ENCODE measurements around the gene RPTOR. TPM values are rescaled to one million over a fixed set of nuclear protein-coding genes. Genes with fewer than 3 reads are reported as not detected.
A peak's percentile ranks its signal among the peaks of the same experiment; 100 is the strongest.

RPTOR gene
- total RNA-seq, 6 donors from 2014 or later, result 26.8 to 109 (median 36.8) TPM

DNA sequence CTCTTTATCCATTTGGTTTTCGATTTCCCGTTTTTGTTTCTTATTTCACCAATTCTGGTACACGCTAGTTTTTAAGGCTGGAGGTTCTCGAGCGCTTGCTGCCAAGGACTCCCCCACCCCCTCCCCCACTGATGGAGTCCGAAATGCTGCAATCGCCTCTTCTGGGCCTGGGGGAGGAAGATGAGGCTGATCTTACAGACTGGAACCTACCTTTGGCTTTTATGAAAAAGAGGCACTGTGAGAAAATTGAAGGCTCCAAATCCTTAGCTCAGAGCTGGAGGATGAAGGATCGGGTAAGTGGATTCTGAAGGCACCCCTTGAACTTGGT lies 825 bp downstream of the RPTOR start:
- no peak for TF ChIP-seq POLR2A (IDR thresholded peaks at IDR 0.05)
- Histone ChIP-seq H3K36me3 (peaks cover 0 to 2% (median 0%) of the 10 kb centered on the region in 4 donors), H3K27ac (peak overlapping the region in 1 of 4 donors; percentile 87), H3K4me3 (peak overlapping the region; percentile 91 to 98 (median 96)), H3K27me3 (no peaks in the 10 kb centered on the region), H3K9me3 (no peaks in the 10 kb centered on the region), H3K4me1 (peaks cover 14 to 24% (median 21%) of the 10 kb centered on the region in 4 donors)
- 8 to 10% methylated on average over 8 of the region's 8 CpGs for WGBS, 2 donors
- ATAC-seq (ENCODE audit: low FRiP score in 2 of 2) (no peak), DNase-seq (no peak)

DNA sequence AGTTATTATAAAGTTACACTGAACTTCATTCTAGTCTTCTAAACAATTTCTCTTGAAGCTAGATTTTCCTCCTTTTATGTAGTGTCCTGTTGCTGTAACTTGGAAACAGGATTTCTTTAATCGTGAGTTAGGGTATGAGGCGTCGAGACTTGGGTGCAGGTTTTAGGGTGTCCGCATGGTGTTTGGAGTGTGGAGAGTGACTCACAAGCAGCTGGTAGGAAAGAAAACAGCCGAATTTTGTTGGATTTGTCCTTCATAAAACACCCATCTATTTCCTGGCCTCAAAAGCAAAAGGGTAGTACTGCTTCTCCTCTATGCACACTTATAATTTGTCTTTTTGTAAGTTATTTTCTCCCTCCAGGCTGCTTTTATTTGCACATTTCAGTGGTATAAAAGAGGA lies 1.6 kb downstream of the RPTOR start:
- TF ChIP-seq POLR2A (IDR thresholded peaks at IDR 0.05), result no peak
- TF ChIP-seq POLR2AphosphoS5 (IDR thresholded peaks at IDR 0.05), result no peak
- TF ChIP-seq CTCF (IDR thresholded peaks at IDR 0.05), result no peak
- no peak for TF ChIP-seq EP300 (IDR thresholded peaks at IDR 0.05)
- Histone ChIP-seq H3K9me3 (no peaks in the 10 kb centered on the region), H3K27me3 (no peaks in the 10 kb centered on the region), H3K4me1 (peaks cover 14 to 24% (median 21%) of the 10 kb centered on the region in 4 donors), H3K36me3 (peaks cover 0 to 2% (median 0%) of the 10 kb centered on the region in 4 donors), H3K4me3 (peak overlapping the region in 1 of 4 donors; percentile 94), H3K27ac (no peak overlapping the region)
- ATAC-seq (ENCODE audit: low FRiP score in 2 of 2), result no peak
- no peak for DNase-seq
- 74 to 79% methylated on average over 5 of the region's 5 CpGs for WGBS, 2 donors

DNA sequence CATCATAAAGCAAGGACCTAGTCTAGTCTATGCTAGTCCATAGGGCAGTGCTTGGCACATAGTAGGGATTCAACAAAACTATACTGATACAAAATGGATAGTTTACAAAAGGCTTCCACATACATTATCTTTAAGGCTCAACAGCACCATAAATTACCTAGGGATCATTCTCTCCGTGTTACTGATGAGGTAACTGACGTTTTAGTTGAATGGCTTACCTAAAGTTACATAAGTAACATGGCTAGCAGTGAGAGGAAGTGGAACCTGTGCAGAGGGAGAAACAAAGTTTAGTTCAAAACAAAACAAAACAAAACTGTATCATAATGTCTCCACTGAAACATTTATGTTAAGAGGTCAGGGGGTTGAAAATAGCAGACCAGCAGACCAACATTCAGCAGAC lies 7.9 kb downstream of the RPTOR start:
- Histone ChIP-seq H3K27me3 (no peaks in the 10 kb centered on the region), H3K36me3 (peaks cover 0 to 5% (median under 1%) of the 10 kb centered on the region in 4 donors), H3K9me3 (no peaks in the 10 kb centered on the region), H3K4me1 (peaks cover 0 to 5% (median 2%) of the 10 kb centered on the region in 4 donors), H3K4me3 (no peak overlapping the region), H3K27ac (no peak overlapping the region)
- no peak for TF ChIP-seq POLR2A (IDR thresholded peaks at IDR 0.05)
- TF ChIP-seq POLR2AphosphoS5 (IDR thresholded peaks at IDR 0.05), result no peak
- no peak for TF ChIP-seq EP300 (IDR thresholded peaks at IDR 0.05)
- TF ChIP-seq CTCF (IDR thresholded peaks at IDR 0.05), result no peak
- no peak for DNase-seq
- ATAC-seq (ENCODE audit: low FRiP score in 2 of 2), result no peak
- 31 to 33% methylated on average over 2 of the region's 2 CpGs for WGBS, 2 donors

- DNase-seq (no peak), ATAC-seq (ENCODE audit: low FRiP score in 2 of 2) (no peak)
- TF ChIP-seq EP300 (IDR thresholded peaks at IDR 0.05) (no peak), POLR2A (IDR thresholded peaks at IDR 0.05) (no peak), CTCF (IDR thresholded peaks at IDR 0.05) (no peak), POLR2AphosphoS5 (IDR thresholded peaks at IDR 0.05) (no peak)
- Histone ChIP-seq H3K27ac (no peak overlapping the region), H3K4me3 (no peak overlapping the region), H3K4me1 (no peaks in the 10 kb centered on the region), H3K9me3 (no peaks in the 10 kb centered on the region), H3K27me3 (no peaks in the 10 kb centered on the region), H3K36me3 (peaks cover 0 to 5% (median 0%) of the 10 kb centered on the region in 4 donors)
- 98% methylated on average over 7 of the region's 7 CpGs for WGBS, 2 donors
Observed at GRCh38 chr17:80555266-80555665, 10.6 kb downstream of the RPTOR start.

GRCh38 chr17:80558046-80558445 lies 13.4 kb downstream of the RPTOR start:
- DNase-seq, result no peak
- ATAC-seq (ENCODE audit: low FRiP score in 2 of 2), result no peak
- H3K4me1 ChIP-seq, result no peaks in the 10 kb centered on the region
- no peaks in the 10 kb centered on the region for H3K9me3 ChIP-seq
- H3K36me3 ChIP-seq, result peaks cover 0 to 5% (median 0%) of the 10 kb centered on the region in 4 donors
- no peaks in the 10 kb centered on the region for H3K27me3 ChIP-seq
- WGBS, 2 donors, result 89 to 93% methylated on average over 6 of the region's 6 CpGs
- H3K27ac ChIP-seq, result no peak overlapping the region
- no peak overlapping the region for H3K4me3 ChIP-seq
- TF ChIP-seq POLR2AphosphoS5 (IDR thresholded peaks at IDR 0.05) (no peak), POLR2A (IDR thresholded peaks at IDR 0.05) (no peak)

- TF ChIP-seq POLR2AphosphoS5 (IDR thresholded peaks at IDR 0.05), result no peak
- no peak for TF ChIP-seq CTCF (IDR thresholded peaks at IDR 0.05)
- no peak for TF ChIP-seq POLR2A (IDR thresholded peaks at IDR 0.05)
- no peak for TF ChIP-seq EP300 (IDR thresholded peaks at IDR 0.05)
- Histone ChIP-seq H3K27ac (no peak overlapping the region), H3K27me3 (no peaks in the 10 kb centered on the region), H3K9me3 (no peaks in the 10 kb centered on the region), H3K36me3 (peaks cover 0 to 5% (median 0%) of the 10 kb centered on the region in 4 donors), H3K4me1 (peaks cover 0 to 9% (median 2%) of the 10 kb centered on the region in 4 donors), H3K4me3 (no peak overlapping the region)
- ATAC-seq (ENCODE audit: low FRiP score in 2 of 2), result no peak
- no peak for DNase-seq
- 69% methylated on average over 6 of the region's 6 CpGs for WGBS, 2 donors
Observed at GRCh38 chr17:80559825-80560251, 15.2 kb downstream of the RPTOR start.

Data from upper lobe of left lung (tissue), 6 donors.